NCI-H774 (cell line): ENCODE results near the gene ZSCAN16.

ENCODE experiments used
- DNase-seq: peaks from one replicate; lab custom pipeline; 2025; lab: John Stamatoyannopoulos, UW

The ZSCAN16 gene

DNA sequence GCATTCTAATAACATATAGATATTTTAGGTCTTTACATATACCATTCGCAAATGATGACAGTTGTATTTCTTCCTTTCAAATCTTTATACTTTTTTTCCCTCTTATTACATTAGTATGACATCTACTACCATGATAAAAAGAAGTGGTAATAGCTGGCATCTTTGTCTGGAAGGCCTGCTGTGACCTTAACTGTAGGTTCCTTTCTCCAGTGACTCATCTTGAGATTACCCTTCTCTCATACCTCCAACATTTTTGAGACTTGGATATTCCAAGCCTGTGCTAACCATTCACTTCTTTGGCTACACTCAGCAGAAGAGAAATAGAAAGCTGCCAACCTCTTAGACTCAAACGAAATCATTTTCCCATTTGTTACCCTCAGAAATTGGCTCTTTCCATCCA lies 47.6 kb downstream of the ZSCAN16 start:
- DNase-seq: no peak

DNA sequence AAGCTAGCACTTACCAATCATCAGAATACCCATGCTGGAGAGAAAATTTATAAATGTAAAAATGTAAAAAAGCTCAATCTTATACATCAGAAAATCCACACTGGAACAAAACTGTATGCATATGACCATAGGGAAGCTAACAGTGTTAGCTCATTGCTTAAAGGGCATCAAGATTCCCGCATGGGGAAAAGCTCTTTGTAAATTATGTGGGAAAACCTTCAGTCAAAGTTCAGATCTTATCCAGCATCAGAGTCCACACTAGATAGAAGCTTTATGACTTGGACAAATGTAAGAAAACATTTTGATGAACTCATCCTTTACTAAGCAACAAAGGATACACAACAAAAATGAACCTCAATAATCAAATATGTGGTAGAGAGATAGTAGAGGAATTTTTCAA lies 52.0 kb downstream of the ZSCAN16 start:
- DNase-seq: no peak
